Activated CD4-positive, alpha-beta T cell treated with anti-CD3 and anti-CD28 coated beads, Interleukin-2, amount 50 U/mL, for 24 hours (primary cell): ENCODE results near the gene SLC16A11.
"Not testable (repeated sequence)": the region's sequence is repeated elsewhere in the genome, so short reads cannot be mapped to it uniquely, and the experiment has no call there.

ENCODE experiments used
- DNase-seq, 2 donors: peaks; one replicate each; pipeline ENCODE4 v3.0.0-alpha.2; 2020; ENCODE audit warnings: low read depth in 1 of 2, low spot score in 1 of 2

The SLC16A11 gene, protein sequence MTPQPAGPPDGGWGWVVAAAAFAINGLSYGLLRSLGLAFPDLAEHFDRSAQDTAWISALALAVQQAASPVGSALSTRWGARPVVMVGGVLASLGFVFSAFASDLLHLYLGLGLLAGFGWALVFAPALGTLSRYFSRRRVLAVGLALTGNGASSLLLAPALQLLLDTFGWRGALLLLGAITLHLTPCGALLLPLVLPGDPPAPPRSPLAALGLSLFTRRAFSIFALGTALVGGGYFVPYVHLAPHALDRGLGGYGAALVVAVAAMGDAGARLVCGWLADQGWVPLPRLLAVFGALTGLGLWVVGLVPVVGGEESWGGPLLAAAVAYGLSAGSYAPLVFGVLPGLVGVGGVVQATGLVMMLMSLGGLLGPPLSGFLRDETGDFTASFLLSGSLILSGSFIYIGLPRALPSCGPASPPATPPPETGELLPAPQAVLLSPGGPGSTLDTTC

DNA sequence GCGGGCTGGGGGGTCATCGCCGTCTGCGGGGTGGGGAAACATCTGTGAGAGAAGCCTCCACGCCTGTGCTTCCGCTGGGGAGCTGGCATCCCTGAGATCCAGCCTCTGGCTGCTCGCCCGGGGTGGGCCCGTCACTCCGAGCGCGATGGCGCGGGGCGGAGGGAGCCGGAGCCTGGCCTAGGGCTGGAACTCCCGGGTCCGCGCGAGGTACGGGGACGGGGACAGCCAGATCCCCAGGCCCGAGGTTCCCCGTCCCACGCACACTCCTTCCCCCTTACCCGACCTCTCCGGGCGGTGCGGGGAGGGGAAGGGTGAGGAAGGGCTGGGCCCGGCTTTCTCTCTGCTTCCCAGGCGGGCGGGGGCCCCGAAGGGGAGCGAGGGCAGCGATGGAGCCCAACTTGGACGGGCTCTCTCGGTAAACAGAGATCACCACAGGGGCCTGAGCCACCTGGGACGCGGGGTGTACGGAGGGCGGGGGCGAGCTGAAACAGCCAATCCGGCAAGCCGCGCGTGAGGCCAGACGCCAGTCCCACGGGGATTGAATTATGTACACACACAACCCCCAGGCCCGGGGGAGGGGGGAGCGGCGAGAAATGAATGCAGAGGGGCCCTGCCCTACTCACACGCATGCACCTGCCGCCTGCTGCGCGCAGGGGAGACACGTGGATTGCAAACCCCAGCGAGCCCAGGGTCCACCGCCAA lies at the start of gene SLC16A11:
TSS of gene SLC16A11 (minus strand) at position 596 of the 702 bp plus-strand sequence. CDS start at position 17, 579 bp downstream.
- no peak for DNase-seq

DNA sequence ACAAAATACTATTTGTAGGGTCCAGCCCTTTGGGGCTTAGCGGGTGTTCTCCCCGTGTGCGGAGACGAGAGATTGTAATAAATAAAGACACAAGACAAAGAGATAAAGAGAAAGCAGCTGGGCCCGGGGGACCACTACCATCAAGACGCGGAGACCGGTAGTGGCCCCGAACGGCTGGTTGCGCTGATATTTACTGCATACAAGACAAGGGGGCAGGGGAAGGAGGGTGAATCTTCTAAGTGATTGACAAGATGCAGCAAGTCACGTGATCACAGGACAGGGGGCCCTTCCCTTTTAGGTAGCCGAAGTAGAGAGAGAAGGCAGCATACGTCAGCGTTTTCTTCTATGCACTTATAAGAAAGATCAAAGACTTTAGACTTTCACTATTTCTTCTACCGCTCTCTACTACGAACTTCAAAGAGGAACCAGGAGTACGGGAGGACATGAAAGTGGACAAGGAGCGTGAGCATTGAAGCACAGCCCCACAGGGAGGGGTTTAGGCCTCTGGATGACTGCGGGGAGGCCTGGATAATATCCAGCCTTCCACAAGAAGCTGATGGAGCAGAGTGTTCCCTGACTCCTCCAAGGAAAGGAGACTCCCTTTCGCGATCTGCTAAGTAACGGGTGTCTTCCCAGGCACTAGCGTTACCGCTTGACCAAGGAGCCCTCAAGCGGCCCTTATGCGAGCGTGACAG lies 47.6 kb upstream of the SLC16A11 start:
- not testable (repeated sequence) for DNase-seq

DNA sequence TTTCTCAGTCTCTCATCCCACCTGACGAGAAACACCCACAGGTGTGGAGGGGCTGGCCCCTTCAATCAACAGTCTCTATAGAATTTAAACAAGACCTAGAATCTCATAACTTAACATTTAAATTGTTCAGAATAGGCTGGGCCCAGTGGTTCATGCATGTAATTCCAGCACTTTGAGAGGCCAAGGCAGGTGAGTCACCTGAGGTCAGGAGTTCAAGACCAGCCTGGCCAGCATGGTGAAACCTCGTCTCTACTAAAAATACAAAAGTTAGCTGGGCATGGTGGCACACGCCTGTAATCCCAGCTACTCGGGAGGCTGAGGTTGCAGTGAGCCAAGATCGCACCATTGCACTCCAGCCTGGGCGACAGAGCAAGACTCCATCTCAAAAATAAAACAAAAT lies 45.7 kb upstream of the SLC16A11 start:
- DNase-seq, result not testable (repeated sequence)

DNA sequence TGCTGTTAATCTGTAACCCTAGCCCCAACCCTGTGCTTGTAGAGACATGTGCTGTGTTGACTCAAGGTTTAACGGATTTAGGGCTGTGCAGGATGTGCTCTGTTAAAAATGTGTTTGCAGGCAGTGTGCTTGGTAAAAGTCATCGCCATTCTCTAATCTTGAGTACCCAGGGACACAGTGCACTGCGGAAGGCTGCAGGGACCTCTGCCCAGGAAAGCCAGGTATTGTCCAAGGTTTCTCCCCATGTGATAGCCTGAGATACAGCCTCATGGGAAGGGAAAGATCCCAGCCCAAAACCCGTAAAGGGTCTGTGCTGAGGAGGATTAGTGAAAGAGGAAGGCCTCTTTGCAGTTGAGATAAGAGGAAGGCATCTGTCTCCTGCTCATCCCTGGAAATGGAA lies 44.5 kb upstream of the SLC16A11 start:
- DNase-seq, result not testable (repeated sequence)

DNA sequence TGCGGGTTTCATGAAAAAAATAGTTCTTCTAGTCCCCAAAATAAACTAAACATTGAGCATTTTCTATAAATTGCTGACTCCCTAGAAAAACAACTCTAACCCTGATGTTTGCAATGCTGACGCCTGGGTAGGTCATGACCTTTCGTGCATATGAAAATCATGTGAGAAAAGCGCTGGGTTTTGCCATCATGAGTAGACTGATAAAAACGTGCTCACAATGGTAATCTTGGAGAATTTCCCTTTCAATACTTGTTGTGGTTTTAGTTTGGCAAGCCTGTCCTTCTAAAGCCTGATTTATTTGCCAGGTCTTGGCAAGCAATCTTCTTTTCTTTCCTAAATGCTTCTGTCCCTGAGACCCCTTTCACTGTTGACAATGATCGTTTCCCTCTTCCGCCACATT lies 40.2 kb upstream of the SLC16A11 start:
- DNase-seq, result no peak

DNA sequence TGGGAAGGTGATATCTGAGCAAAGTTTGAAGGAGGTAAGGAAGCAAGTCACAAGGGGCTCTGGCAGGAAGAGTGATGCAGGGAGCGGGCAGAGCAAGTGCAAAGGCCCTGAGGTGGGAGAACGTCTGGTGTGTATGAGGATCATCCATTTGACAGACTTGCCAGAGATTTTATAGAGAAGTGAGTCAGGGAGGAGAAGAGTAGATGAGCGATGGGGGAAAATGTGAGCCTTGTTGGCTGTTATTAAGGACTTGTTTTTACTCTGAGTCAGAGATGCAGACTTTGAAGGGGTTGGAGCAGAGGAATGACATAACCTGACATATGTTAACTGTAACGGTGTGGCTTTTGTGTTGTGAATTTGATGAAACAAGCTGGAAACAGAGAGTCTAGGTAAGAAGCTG lies 39.7 kb upstream of the SLC16A11 start:
- DNase-seq, result no peak

DNA sequence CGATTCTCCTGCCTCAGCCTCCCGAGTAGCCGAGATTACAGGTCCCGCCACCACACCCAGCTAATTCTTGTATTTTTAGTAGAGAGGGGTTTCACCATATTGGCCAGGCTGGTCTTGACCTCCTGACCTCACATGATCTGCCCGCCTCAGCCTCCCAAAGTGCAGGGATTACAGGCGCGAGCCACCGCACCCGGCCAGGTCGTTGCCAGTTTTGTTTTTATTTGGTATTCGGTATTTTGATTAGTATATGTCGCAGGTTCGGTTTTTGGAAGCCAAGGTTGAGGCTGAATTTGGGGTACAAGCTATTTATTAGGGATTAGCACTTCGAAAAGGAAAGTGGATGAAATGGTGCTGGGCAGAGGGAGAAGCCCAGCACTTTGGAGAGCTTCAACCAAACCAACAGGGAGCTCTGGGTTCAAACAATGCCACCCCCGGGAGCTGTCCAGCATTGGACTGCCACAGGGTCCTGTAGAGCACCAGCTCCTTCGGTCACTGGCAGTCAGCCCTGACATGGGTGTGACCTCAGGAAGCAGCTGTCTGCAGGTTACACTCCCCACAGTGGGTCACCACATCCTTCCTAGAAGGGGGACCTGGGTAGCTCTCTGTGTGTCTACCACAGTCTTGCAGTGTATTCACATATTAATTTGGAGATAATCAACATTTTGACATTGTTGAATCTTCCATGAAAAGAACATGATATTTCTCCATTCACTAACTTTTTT lies 37.6 kb upstream of the SLC16A11 start:
- no peak for DNase-seq

DNA sequence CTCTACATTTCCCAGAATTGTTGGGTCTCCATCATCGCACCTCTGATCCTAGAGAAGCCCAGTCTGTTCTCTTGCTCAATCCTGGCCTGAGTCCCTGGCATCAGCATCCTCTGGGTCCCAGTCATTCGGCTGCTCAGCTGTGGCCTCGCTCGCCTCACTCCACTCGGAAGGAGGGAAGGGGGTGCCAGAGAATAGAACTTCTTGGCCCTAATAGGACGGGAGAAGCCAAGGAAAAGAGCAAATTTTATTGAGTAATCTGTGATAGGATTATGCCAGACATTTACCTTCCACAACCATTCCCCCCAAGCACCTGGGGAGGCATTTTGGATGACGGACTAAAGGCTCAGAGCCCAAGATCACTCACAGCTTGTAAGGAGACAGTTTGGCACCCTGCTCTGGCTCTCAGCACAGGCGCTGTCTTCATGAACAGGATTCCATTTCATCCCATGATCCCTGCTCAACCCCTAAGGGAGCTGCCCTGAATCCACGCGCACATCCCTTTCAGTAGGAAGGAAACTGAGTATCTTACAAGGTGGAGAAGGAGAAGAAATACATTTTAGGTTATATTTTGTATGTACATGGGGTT lies 36.7 kb upstream of the SLC16A11 start:
- no peak for DNase-seq

DNA sequence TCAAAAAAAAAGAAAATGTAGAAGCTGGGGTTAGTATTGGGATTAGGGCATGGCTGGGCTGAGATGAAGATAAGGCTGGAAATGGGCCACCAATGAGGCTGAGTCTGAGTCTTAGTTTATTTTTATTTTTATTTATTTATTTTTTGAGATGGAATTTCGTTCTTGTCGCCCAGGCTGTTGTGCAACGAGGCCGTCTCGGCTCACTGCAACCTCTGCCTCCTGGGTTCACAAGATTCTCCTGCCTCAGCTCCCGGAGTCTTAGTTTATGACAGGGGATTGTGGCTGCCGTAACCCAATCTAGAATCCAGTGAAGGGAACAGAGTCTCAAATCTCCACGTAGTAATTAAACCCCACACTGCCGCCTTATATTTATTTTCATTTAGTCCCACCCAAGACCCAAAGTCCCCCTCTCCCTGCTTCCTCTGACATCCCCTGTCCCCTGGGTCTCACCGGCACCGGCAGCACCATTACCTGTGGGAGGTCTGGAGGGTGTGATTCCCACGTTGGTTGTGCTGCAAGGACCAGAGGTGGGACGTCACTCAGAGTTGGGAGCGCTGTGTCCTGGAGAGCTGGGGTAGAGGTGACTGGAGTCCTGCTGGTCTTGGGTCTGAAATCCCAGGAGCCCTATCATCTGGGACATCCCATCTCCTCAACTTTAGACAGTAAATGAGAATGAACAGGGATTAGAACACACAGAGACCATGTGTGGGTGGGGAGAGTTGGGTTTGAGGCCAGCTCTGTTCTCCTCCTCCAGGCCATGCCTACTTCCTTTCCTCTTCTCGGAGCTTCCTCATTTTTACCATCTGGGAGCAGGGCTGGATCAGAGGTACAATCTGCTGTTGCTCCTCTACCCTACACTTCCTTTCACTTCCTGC lies 35.9 kb upstream of the SLC16A11 start, which contains the start of gene CLEC10A:
TSS of gene CLEC10A (minus strand) at position 671 of the 875 bp plus-strand sequence. CDS start 1,439 bp downstream, outside the sequence.
- no peak for DNase-seq

DNA sequence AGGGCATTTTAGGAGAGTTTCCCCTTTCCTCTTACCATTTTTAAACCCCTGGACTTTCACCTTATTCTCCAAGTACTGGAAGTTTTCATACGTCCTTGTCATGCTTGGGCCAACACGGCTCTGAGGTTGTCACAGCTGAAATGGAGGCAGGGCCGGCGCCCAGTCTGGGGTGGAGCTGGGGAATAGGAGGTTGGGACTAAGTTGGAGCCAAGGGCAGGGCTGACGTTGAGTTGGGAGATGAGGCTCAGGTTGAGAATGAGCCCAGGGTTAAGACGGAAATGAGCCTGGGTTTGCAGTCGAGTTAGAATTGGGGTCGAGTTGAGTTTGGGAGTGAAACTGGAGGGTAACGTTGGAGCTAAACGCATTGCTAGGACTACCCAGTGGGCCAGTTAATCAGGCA lies 34.8 kb upstream of the SLC16A11 start:
- no peak for DNase-seq

DNA sequence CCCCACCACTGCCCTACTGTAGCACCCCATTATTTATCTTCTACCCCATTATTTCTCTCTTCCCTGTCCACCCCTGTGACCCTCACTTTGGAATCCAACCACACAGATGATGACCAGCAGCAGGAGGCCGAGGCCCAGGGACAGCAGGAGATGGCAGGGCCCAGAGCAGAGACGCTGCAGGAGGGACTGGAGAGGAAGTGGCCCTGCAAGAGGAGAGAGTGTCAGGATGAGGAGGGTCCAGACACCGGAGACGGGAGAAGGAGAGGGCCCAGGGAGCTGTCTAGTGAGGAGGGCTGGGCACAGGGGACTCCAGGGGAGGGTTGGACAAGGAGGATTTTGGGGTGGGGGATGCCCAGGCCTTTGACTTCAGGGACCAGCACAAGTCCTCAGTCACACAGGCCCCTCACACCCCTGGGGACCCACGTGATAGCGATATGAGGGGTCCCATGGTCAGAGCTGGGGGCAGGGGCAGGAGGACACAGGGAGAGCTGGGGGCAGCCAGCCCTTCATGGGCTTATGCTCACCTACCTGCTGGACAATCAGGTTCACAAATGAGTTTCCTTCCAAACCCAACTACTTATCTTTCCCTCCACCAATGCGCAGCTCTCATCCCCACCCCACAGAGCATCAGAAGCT lies 34.1 kb upstream of the SLC16A11 start:
- DNase-seq, result no peak

DNA sequence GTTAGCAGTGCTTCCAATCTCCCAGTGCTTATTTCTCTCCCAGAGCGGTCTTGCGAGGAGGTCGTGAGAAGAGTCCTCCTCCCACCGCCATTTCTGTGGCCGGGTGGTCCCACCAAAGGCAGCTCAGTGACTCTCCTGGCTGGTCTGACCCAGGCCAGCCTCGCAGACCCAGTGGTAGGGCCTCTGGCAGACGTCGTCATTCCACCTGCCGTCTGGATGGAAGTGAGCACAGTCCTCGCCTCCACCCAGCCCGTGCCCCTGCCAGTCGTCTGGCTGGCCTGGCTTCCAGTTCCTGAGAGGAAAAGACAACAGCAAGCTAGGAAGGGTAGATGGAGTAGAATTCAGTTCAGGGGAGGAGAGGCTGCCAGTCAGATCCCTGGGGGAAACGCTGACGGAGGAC lies 31.0 kb upstream of the SLC16A11 start:
- no peak for DNase-seq

DNA sequence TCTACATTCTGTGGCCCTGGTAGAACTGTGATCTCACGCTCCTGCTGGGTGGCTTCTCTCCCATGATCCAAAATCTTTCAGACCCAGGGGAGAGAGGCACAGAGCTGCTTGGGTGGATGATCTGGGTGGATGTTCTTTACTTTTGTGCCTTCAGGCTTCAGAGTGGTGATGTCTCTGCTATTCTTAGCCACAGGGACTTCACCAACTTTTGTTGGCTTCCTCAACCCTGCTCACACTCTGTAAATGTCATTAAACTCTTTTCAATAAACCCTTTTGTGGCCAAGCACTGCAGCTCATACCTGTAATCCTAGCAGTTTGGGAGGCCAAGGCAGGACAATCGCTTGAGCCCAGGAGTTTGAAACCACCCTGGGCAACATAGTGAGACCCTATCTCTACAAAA lies 28.5 kb upstream of the SLC16A11 start:
- no peak for DNase-seq

DNA sequence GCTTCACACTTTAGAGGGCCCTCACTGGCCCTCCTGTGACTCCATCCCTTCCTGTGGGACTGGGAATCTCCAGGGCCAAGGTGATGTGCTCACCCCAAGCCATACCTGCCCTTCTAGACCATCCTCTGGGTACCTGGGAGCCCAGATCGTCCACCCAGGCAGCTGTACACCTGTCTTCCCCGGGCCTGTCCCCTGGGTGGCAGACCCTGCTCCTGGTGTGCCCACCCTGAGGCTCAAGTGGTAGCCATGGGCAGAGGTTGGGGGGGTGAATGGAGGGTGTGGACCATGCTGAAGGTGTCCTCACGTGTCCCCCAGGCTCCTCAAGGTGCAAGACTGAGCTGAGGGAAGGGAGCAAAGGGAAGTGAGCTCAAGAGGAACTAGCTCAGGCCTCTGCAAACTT lies 26.8 kb upstream of the SLC16A11 start:
- DNase-seq, result no peak

DNA sequence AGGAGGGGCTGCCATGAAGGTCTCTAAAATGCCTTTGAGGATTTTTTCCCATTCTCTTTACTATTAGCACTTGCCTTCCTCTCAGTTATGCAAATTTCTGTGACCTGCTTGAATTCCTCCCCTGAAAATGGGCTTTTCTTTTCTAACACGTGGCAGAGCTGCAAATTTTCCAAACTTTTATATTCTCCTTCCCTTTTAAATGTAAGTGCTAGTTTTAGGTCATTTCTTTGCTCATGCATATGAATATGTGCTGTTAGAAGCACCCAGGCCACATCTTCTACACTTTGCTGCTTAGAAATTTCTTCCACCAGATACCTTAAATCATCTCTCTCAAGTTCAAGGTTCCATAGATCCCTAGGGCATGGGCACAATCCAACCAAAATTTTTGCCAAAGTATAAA lies 24.4 kb upstream of the SLC16A11 start:
- no peak for DNase-seq

DNA sequence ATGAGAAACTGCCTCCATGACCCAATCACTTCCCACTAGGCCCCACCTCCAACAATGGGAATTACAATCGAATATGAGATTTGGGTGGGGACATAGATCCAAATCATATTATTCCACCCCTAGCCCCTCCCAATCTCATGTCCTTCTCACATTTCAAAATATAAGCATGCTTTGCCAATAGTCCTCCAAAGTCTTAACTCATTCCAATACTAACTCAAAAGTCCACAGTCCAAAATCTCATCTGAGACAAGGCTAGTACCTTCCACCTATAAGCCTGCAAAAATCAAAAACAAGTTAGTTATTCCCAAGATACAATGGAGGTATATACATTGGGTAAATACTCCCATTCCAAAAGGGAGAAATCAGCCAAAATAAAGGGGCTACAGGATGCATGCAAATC lies 23.3 kb upstream of the SLC16A11 start:
- DNase-seq, result no peak

DNA sequence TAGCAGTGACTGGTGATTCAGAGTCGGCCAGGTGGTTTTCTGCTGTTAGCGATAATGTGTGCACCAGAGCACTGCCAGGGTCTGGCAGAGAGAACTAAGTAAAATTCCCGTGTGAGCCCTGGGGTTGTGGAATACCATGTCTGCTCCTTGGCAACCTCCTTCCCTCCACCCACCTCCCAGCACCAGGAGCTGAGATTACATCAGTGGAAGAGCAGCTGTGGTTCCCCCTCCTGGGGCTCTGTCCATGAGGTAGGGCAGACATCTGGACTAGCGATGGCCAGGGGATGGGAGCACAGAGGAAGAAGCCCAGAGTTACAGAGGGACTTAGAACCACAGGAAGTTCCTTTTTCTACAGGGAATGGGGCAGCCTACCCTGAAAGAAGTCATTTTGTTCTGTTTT lies 20.4 kb upstream of the SLC16A11 start:
- no peak for DNase-seq

DNA sequence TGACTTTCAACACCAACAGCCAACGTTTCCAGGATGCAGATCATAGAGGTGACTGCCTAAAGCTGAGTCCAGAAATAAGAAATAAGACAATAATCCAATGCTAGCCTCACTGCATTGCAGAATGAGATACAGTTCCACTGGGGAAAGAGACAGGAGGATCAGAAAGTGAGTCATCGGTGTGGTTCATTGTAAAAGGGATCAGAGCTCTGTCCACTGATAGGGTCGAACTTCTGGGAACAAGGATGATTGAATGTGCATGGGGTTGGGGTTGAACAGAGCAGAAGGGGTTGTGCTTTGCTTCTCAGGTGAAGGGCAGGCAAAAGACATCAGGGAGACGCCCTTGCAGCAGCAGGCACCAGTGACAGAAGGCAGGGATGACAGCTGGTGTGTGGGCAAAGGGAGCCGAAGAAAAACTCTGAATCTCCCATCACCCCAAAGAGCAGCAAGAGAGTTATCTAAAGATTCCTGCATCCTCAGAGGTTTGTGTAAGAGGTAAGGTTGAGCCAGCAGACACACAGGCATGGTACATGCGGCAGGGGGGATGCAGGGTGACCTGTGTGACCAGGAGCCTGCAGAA lies 19.7 kb upstream of the SLC16A11 start:
- no peak for DNase-seq
